Activated CD4-positive, alpha-beta T cell treated with anti-CD3 and anti-CD28 coated beads, Interleukin-2, amount 50 U/mL, for 16 hours (primary cell): Measurements from ENCODE around the gene IGF2BP2.
"Not testable (repeated sequence)": the region's sequence is repeated elsewhere in the genome, so short reads cannot be mapped to it uniquely, and the experiment has no call there.

Experiments used
- DNase-seq: peaks from one replicate; pipeline ENCODE4 v3.0.0-alpha.2; 2020

Gene IGF2BP2

GRCh38 chr3:185797993-185798830, 26.6 kb downstream of the IGF2BP2 start:
- no peak for DNase-seq

DNA sequence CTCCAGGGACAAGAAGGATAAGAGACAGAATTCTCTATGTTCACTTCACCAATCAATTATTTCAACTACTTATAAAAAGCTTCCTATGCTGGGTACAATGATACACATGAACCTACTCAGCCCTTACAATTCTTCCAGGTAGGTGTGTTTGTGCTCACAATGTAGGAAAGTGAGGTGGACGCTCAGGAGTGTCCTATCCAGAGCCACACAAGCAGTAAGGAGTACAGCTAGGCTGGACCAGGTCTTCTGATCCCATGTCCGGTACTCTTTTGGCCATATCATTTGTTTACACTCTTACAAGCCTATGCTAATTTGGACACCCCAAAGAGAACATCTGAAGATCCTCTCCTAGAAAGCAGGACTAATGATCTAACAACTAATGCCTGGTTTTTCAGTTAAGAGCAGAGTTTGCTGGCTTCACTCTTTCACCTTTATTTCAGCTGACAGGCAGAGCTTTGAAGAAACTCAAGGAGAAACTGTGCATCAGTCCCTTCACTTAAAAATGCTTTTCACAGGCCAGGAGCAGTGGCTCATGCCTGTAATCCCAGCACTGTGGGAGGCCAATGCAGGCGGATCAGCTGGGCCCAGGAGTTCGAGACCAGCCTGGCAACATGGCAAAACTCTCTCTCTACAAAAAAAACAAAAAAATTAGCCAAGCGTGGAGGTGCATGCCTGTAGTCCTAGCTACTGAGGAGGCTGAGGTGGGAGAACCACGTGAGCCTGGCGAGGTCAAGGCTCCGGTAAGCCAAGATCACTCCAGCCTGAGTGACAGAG, 27.5 kb downstream of the IGF2BP2 start:
- DNase-seq = no peak

GRCh38 chr3:185796431-185797107, 28.3 kb downstream of the IGF2BP2 start:
- no peak for DNase-seq

DNA sequence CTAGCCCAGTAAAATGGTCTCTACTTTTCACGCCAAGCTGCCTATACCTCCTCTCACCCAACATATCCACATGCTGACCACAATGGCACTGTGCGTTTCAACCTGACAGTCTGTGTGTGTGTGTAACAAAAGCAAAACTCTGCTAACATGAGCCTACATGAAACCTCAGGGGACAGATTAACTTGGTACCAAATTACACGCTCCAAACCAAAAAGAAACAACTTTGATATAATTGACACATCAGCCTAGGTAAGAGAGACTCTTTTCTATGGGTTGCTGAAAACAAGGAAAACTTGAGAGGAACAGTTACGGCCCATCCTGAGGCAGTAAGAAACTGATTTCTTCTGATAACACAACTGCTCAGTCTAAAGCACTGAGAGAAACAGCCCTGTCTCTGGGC, 31.5 kb downstream of the IGF2BP2 start:
- DNase-seq = no peak

DNA sequence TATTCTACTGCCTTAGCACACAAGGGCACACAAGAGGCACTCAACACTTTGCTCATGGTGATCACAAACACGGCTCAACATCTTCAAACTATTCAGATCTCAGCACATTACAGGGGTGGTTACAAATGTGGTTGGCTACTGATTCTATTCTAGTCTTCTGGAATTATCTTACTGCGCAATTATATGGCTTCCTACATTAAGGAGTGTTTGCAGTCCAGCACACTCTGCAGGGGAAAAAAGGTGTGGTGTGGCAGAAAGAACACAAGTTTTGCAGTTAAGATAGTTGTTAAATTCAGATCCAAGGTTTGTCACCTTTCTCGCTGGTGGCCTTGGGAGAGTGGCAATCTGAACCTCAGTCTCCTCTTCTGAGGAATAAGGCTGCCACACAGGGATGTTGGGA, 31.9 kb downstream of the IGF2BP2 start:
- DNase-seq = no peak

DNA sequence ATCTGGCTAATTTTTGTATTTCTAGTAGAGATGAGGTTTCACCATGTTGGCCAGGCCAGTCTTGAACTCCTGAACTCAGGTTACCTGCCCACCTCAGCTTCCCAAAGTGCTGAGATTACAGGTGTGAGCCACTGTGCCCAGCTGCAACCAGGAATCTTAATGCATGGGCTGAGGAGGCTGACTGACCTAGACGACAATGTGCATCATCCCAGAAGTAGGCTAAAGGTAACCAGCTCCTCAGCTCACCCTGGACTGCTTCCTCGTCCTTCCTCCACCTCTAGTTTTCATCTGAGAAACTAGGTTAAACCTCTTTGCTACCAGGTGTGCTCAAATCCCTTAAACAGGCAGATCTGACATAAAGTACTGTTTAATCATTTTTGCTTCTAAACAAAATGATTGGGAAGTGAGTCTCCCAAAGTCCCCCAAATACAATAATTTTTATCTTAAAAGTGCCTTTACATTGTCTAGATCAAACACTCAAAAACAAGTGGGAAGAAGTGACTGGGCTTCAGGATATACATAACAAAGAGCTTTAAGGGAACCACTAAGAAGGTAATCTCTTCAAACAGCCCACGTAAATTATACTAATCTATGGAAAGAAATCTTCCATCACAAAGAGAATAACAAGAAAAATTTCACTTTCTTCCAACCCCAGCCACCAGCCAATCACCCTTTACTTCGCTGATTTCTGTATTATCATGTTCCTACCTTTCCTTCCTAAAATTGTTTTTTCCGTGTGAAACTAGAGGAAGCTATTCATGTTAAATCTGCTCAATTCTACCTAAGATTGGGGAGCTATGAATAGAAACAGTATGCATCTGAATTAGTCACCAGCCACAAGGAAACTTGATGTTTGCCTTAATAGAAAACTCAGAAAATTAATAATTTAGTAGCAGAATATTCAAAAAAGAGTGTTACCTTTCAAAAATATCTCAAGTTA, 34.7 kb downstream of the IGF2BP2 start:
- no peak for DNase-seq

- DNase-seq = no peak
Observed at GRCh38 chr3:185789134-185789533, 35.7 kb downstream of the IGF2BP2 start.

- no peak for DNase-seq
Observed at GRCh38 chr3:185788292-185788691, 36.5 kb downstream of the IGF2BP2 start.

GRCh38 chr3:185786956-185787877, 37.6 kb downstream of the IGF2BP2 start:
- no peak for DNase-seq

- not testable (repeated sequence) for DNase-seq
Observed at GRCh38 chr3:185786258-185786657, 38.6 kb downstream of the IGF2BP2 start.

- no peak for DNase-seq
Observed at GRCh38 chr3:185784317-185784716, 40.5 kb downstream of the IGF2BP2 start.

DNA sequence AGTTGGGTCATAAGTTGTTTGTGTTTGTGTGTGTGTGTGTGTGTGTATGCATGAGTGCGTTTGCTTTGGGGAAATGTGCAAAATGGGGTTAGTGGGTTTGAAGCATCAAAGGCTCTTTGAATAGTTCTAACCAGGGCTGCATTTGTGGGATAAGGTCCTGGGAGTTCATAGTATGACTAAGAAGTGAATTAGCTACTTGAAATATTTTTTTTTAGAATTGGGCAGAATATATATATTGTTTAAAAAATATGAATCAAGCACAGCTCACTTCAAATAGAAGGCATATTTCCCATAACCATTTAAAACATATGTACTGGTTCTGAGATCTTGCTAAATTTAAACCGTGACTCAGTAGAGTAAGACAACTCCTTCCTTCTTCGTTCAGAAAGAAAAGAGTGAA, 43.1 kb downstream of the IGF2BP2 start:
- no peak for DNase-seq

DNA sequence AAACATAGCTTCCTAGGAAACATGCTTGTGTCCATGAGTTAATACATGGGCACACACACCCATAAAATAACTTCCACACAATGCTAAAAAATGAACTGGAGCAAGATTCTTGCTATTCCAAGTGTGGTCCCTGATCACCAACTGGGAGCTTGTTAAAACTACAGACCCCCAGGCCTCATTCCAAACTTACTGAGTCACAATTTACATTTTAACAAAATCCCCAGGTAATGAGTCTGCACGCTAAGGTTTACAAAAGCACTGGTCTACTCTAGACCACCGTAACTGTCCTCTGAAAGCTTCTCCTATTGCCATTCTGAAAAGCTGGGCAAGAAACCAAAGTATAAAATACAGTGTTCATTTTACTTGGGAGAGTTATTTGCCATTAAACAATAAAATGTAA, 45.4 kb downstream of the IGF2BP2 start:
- DNase-seq = no peak

GRCh38 chr3:185778821-185779220, 46.0 kb downstream of the IGF2BP2 start:
- DNase-seq = no peak

DNA sequence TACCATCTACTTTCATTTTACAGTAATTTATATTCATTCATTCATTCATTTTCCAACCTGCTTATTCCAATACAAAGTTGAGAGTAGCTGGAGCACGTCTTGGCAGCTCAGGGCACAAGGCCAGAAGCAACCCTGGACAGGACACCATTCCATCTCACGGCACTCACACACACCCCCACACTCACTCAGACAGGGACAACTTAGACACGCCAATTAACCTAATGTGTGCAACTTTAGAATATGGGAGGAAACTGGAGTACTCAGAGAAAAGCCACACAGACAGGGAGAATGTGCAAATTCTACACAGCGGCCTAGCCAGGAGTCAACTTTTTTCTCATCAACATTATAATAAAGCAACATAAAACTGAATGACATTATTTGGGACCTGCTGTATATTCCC, 46.7 kb downstream of the IGF2BP2 start:
- DNase-seq = no peak

DNA sequence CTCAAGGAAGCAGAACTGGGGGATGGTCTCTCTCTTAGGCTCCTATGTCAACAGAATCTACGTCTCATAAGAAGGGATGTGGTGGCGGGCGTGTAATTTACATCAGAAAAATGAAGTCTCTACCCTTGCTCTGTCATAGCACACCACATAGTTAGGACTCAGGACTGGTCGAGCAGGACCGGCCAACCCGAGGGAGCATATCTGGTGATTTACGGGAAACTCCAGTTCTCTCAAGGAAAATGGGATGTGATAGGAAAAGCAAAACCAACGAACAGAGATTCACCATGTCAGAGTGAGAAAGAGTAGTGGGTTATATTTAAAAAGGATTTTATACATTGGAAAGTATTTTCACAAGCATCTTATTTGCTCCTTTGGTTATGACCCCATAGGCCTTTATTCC, 54.7 kb downstream of the IGF2BP2 start:
- DNase-seq = no peak

DNA sequence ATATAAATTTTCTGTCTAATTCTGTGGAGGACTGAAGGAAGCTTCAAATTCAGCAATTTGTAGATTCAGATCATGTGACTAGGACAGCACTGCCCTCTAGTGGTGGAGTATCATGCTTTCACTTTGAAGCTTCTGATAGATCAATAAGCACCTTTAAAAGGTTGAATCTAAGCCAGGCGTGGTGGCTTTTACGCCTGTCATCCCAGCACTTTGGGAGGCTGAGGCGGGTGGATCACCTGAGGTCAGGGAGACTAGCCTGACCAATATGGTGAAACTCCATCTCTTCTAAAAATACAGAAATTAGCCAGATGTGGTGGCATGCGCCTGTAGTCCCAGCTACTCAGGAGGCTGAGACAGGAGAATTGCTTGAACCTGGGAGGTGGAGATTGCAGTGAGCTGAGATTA, 56.3 kb downstream of the IGF2BP2 start:
- peak; percentile 71 for DNase-seq

DNA sequence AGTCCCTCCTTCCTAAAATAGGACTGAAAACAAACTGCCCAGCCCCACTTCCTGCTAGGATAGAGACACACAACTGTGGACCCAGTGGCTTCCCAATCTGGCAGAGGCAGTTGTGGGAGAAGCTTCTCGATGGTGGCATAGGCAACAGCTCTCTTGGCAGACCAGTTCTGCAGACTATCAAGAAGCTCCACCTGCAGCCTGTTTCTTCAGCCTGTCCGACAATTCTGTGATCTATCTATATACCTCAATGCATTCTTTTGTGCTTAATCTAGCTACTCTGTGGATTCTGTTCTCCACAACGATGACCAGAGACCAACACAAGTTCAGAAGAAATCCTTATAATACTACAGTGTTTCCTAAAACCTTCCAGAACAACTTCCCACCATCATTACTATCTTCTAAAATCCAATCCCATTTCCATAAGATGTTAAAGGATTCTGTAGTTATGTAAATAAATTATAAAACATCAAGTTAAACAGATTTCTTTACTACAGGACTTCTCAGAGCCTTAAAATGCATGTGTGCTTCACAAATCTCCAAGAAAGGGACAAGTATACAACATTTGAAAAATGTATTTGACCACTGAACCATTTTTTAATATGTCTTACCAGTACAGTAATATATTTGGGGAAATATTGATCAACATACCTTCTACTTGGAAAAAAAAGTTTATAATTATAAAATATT, 57.7 kb downstream of the IGF2BP2 start:
- no peak for DNase-seq

DNA sequence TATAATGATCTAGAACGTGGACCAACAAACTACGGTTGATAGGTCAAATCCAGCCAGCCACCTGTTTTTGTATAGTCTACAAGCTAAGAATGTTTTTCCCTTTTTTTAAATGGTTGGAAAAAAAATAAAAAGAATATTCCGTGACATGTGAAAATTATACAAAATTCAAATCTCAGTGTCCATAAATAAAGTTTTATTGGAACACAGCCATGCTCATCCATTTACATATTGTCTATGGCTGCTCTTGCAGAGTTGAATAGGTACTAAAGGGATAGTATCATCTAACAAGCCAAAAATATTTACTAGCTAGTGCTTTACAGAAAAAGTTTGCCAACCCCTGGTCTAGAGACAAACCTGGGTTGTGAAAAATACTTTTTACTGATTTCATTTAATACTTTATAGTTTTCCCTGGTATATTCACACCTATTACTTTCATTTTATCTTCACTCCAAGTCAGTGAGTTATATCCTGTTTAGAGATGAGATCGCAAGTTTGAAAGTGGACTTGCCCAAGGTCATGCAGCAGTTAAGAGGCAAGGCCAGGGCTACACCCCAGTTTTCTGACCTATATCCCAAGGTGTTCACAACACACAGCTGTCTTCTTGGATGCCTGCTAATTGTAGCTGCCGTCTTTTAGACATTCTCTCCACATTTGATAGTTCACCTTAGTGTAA, 58.4 kb downstream of the IGF2BP2 start:
- DNase-seq = no peak

- no peak for DNase-seq
Observed at GRCh38 chr3:185764980-185765370, 59.9 kb downstream of the IGF2BP2 start.
